ENCODE measurements around the gene EGFLAM. TPM values are rescaled to one million over a fixed set of nuclear protein-coding genes. Genes with fewer than 3 reads are reported as not detected.

The EGFLAM gene
- total and polyA plus RNA-seq, 9 of the 15 experiments (the other 6 are each of a cell fraction or from before 2014, with no cell fraction given): 0.09 to 2.5 (median 1.0) TPM

- H3K9me1 ChIP-seq (ENCODE audit: control insufficient read depth, insufficient read depth, low read length): no peaks in the 10 kb centered on the region
- no peak overlapping the region for H2AFZ ChIP-seq (ENCODE audit: low read depth, low read length)
- in situ Hi-C loops (cut with MboI) (no loop called here), intact Hi-C loops (cut with micrococcal nuclease) (no loop called here)
- POLR2A ChIA-PET: no interaction called here
- H3K27ac ChIP-seq (ENCODE audit: extremely low read depth, low read depth, low read length): no peak overlapping the region
- TF ChIP-seq TSC22D4 (tag; IDR thresholded peaks at IDR 0.05): no peak
- TF ChIP-seq ZBTB12 (CRISPR knock-in tag; IDR thresholded peaks at IDR 0.05): no peak
- TF ChIP-seq KLF10 (CRISPR knock-in tag; IDR thresholded peaks at IDR 0.05): no peak
- TF ChIP-seq ZBTB7A (IDR thresholded peaks at IDR 0.05; ENCODE audit: borderline replicate concordance, control insufficient read depth, low read depth, low read length): no peak
- TF ChIP-seq KDM4B (IDR thresholded peaks at IDR 0.05; ENCODE audit: borderline replicate concordance in 2 of 2, low read depth in 1 of 2): no peak
- TF ChIP-seq HOMEZ (CRISPR knock-in tag; IDR thresholded peaks at IDR 0.05): no peak
- no peak for TF ChIP-seq NUFIP1 (IDR thresholded peaks at IDR 0.05; ENCODE audit: partially characterized antibody)
- TF ChIP-seq RBM34 (IDR thresholded peaks at IDR 0.05; ENCODE audit: borderline replicate concordance, insufficient read depth, low read length): no peak
- H3K79me2 ChIP-seq (ENCODE audit: control insufficient read depth, insufficient read depth, low read length): no peaks in the 10 kb centered on the region
- no peak for ATAC-seq
- no TSS peak for BruUV-seq (replicated peaks)
- 8% methylated on average over 1 of the region's 1 CpG for WGBS (ENCODE audit: insufficient coverage, low coverage, missing lambda C conversion rate)
- H3K4me2 ChIP-seq (ENCODE audit: insufficient read depth, low read length): no peak overlapping the region
- no peaks in the 10 kb centered on the region for H3K36me3 ChIP-seq (ENCODE audit: control insufficient read depth, insufficient read depth, low read length)
- DNase-seq (ENCODE audit: extremely low read depth in 1 of 4, low spot score in 3 of 4): no peak
- peaks cover 12 to 22% of the 10 kb centered on the region in 2 experiments for H3K27me3 ChIP-seq (ENCODE audit: control insufficient read depth in 2 of 2, insufficient read depth in 2 of 2, low read length in 2 of 2)
- H4K20me1 ChIP-seq (replicated peaks; ENCODE audit: control insufficient read depth, insufficient read depth, low read length): peaks cover 5% of the 10 kb centered on the region; the same call in 1 of the 2 replicates
- no peak for FAIRE-seq
- no peak overlapping the region for H3K9ac ChIP-seq (ENCODE audit: insufficient read depth in 1 of 2, low read depth in 2 of 2, low read length in 2 of 2)
- CTCF ChIA-PET (ENCODE audit: low intra/inter-chr PET ratio): interaction anchor here (0.6 kb wide), 1 partner anchor 12 kb away, joined by 3 read pairs; no protein-coding TSS in a partner anchor
- H3K4me3 ChIP-seq: no peak overlapping the region
- no peaks in the 10 kb centered on the region for H3K9me3 ChIP-seq (replicated peaks; ENCODE audit: control insufficient read depth, insufficient read depth, low read depth, low read length)
- no peaks in the 10 kb centered on the region; a peak in 1 of 5 replicates for H3K4me1 ChIP-seq (replicated peaks in 1 of 2; ENCODE audit: control insufficient read depth in 2 of 2, insufficient read depth in 2 of 2, low read length in 2 of 2)
Measured at GRCh38 chr5:38431242-38431853, 173.0 kb downstream of the EGFLAM start.

All from K562 (cell line).